Brain pericyte (primary cell): Measurements from ENCODE around the gene LDHD.

Experiments used
- DNase-seq: peaks from one replicate; pipeline ENCODE4 v3.0.0-alpha.2; 2012; ENCODE audit warnings: low read depth, low spot score

LDHD gene

DNA sequence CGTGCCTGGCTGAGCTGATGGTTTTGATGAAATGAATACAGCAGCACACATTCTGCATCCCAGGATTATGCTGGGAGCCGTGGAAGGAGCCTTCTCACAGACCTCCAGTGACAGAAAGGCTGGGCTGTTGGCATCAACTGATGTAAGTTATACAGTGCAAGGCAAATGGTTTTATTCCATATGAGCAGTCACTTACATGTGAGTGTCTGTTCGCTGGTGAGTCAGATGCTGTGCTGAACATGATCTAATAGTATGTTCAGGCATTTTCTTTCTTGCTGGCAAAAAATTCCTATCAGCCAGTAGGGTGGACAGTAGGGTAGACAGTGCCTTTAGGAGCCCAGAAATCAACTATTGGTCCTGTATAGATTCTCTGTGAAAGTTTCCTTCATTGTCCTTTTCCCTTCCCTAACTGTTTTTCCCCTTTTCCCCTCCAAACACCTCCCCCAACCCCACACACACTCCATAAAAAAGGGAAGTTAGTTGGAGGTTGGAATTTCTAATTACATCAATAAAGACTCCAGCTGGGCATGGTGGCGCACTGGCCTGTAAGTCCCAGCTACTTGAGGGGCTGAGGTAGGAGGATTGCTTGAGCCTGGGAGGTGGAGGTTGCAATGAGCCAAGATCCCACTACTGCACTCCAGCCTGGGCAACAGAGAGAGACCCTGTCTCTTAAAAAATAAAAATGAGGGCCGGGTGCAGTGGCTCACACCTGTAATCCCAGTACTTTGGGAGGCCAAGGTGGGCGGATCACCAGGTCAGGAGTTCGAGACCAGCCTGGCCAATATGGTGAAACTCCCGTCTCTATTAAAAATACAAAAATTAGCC is 36.2 kb downstream of the LDHD start:
- DNase-seq: no peak

DNA sequence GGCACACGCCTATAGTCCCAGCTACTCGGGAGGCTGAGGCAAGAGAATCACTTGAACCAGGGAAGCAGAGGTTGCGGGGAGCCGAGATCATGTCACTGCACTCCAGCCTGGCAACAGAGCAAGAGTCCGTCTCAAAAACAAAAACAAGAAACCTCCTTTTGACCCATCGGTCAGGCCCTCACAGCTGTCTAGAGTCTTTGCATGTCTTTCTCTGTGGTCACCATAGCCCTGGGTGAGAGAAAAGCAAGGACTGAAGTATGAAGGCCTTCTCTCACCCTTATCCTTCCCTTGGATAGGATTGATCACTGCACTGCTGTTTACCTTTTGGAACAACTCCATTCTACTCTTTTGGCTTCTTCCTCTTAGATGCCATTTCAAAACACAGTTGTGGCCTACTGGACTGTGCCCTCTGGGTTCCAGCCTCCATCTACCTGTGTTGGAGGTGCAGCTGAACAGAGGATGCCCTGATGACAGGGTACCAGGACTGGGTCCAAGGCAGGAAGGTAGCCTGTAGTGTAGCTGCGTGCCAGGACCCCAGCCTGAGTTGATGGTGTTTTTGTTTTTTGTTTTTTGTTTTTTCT is 37.1 kb downstream of the LDHD start:
- no peak for DNase-seq

DNA sequence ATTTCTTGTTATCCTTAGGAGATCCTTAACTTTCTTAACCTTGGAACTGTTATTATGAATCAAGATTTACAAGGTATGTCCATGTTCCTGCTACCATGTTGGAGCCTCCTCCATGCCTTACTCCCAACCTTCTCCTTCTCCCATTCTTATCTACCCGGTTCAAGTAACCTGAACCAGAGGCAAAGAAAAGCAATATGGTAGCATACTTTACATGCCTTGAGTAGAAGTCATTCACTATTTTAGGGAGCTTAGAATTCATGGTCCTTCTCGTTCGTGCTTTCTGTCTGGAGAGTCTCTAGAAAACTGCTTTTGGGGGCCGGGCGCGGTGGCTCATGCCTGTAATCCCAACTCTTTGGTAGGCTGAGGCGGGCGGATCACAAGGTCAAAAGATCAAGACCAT is 37.7 kb downstream of the LDHD start:
- DNase-seq: no peak

DNA sequence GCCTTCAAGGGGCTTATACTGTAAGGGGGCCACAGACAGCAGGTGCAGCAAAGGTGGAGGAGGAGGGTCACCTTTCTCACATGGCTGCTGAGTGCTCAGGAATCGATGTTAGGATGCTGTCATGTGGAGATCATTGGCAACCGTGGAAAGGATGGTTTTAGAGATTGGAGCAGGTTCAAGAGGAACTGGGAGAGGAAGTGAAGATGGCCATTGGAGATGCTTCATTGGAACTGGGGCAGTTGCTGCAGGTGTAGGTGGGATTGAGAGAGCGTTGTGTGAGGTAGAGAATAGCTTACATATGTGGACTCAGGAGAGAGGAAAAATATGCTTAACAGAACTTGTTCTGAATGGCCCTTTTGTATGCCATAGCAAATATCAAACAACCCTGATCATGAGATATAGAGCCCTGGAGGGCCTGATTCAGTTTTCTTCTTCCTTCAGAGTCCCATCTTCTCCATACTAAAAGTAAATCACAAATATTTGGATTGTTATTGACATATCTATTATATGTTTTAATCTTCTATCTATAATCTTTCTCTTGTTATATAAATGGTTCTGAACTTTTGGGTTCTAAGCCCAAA is 40.8 kb downstream of the LDHD start:
- no peak for DNase-seq

DNA sequence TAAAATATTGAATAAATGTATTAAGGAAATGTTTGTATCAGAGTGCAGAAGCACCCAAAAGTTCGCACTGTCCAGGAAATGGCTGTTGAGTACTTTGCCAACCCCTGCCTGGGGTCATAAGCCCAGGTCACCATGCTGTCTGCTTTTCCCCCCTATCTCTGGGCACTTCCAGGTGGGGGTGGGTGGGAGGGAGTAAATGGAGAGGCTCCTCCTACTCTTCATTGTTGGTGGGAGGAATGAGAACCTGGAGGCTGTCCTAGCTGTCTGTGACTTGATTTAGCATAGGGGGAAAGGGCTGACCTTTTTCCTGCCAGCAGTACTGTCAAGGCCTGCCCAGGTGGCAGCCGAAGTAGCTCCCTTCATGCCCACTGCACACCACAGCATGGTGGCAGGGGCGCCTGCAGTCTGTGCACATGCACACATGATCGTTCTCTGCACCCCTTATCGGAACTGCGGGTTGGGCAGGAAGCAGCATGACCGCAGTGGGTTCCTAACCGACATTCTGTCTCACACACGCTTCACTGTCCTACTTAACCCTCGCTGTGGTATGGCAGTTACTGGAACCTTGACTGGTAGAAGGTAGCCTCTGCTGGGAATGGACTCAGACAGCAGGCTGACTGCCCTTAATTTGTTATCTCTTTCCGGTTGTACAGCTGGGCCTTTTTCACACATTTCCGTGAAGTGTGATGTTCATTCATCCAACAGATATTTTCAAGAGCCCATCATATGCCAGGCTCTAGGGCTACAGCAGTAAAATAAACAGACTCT is 41.5 kb downstream of the LDHD start:
- DNase-seq: no peak

DNA sequence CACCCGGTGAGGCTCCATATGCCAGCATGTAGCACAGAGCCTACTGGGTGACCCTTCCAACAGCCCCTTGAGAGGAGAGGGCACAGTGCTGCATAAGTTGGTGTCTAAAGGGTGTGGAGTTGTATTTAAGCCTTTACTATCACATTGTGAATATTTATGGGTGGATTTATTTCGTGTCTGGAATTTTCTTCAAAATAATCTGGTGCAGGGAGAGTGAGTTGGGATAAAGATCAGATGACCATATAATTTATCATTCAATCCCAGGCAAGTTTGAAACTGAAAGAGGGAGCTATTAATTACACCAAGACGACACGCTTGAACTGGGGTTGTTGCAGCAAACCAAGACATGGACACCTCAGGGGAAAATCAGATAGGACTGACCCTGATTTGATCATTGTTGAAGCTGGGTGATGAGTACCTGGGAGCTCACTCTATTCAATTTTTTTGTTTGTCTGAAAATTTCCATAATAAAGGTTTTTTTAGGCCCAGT is 42.2 kb downstream of the LDHD start:
- DNase-seq: no peak

DNA sequence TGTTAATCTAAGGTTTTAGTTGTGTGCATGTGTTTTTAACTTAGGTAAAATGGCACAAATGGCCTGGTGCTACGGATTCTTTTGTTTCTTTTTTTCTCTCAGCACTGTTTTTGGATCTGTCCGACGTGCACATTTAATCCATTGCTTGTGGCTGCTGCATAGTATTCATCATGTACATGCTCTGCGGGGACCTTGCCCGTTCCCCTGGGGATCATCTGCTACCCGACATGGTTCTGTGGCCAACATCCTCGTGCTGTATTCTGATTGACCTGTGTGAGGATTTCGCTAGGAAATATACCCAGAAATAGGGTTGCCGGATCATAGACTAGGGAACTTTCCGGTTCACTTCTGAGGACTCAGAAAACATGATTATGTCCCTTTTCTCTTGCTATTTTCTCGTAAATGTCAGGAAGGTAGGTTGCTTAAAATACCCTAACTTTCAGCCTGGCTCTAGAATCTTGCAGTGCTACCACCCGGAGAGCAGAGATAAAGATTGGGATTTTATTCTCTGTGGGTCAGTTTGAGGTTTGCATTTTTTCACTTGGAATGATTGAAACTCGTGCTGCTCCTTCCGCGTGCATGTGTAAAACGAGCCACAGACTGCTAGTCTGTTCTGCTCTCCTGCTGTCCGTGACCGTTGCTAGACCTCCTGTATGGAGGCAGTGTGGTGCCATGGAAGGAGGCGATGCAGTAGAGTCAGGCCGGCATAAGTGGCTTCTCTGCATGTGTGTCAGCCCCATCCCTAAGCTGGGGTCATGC is 42.9 kb downstream of the LDHD start:
- DNase-seq: no peak

DNA sequence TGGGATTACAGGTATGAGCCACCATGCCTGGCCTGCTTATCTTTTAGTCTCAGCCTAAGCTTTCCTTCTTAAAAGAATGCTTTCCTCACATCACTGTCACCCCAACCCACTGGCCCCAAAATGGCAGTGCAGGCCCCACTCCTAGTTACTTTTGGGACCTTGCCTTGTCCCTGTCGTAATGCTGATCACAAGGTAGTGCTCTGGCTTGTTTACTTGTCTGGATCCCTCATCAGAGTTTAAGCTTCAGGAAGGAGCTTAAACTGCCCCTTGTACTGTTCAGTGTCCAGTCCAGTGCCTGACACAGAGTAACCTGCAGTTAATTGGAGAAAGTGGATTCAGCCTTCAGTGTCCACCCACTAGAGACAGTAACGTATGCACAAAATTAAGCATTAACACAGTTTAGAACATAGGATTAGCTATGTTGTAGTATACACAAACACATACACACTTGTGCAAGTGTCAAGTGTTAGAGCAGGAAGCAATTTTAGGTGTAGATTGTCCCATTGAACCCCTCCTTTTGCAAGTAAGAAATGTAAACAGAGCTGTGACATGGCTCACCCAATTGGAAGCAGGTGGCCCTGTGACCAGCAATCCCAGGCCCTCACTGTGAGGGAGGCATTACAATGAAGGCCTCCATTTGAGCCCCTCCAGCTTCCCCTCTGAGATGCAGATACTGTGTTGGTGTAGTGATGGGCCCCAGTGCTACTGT is 44.2 kb downstream of the LDHD start:
- DNase-seq: no peak

DNA sequence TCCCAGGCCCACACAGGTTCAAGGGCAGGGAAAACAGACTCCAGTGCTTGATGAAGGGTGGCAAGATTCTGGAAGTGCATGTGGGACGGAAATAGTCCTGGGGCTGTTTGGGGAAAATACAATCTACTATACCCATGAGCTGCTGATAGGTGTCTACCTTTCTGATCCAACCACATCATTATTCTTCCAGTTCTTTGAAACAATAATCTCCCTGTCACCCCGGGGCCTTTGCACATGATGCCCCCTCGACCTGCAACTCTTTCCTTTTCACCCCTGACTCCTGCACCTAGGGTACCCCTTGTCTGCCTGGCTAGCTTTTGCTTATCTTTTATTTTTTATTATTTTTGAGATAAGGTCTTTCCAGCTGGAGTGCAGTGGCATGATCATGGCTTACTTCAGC is 45.0 kb downstream of the LDHD start:
- DNase-seq: no peak

DNA sequence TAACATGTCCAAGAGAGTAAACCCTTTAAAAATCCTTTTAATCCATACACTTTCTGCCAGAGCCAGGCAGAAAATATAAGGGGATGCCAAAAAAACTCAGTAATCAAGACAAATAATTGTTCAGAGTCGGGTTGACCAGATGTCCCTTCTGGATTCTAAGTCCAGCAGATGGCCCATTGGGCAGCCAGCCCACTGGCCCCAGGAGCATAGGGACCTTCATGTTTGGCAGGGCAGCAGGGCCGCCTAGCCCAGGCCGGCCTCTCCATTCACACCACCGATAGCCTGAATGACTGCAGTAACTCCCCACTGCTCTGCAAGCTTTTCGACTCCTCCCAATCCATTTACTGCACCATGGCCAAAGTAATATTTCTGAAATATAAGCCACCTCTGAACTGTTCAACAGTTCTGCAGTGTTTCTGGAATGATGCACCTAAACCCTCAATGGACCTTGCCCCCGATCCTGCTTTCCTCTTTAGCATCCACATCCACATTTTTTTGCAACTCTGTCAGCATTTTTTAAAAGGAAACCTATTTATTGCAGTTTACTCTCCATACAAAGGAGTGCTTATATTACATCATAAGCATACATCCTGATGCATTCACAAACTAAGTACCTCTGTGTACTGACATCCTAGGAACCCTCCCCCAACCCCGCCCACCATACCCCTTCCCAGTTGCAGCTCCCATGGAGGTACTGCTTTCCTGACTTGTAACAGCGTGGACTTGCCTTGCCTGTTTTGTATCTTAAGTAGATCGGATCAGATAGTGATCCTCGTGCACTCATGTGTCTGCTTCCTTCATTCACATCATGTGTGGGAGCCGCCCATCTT is 46.4 kb downstream of the LDHD start:
- DNase-seq: no peak

DNA sequence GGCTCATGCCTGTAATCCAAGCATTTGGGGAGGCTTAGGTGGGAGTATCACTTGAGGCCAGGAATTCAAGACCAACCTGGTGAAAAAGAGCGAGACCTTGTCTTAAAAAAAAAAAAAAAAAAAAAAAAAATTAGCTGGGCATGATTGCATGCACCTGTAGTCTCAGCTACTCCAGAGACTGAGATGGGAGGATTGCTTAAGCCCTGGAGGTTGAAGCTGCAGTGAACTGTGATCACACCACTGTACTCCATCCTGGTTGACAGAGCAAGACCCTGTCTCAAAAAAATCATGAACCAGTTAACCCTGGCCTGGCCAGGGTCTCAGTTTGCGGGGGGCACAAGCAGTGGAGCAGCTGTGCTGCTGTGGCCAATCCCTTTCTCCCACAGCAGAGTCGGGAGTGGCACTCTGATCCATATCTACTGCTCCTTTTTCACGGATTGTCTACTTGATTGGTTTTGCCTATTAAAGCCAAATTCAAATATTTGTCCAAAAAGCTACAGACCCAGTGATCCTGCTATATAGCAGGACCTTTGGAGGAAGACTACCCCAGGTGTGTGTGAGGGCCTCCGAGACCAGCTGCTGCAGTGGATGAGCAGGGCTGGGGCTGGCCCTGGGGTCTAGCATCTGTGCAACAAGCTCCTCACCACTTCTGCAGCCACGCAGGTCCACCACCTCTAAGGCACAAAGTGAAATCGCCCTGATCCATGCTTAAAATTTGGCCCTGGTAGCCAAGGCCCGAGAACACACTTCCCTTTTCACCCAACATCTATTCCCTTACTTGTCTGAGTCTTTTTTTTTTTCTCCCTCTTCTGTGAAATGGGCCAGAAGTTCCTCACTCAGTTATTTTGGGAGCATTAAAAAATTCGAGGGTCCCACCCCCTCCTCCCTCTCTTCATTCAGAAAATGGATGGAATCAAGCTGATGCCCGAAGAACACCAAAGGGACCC is 48.2 kb downstream of the LDHD start:
- DNase-seq: no peak

DNA sequence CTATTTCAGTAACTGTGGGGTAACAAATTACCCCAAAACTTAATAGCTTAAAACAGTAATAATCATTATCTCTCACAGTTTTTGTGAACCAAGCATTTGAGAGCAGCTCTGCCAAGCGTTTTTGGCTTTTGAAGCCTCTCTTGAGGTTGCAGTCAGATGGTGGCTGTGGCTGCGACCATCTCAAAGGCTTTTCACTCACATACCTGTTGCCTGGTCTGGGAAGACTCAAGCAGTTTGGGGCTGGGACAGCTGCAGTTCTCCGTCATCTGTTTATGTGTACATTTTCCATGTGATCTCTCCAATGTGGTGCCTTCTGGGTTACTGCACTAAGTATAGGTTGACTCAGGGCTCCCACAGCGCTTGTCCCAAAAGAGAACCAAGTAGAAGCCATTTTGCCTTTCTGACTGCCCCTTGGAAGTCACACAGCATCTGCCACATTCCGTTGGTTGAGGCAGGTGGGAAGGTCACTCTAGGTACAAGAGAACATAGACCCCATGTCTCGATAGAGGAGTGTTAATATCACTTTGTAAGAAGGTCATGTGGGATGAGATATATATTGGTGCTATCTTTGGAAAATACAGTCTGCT is 49.6 kb downstream of the LDHD start:
- no peak for DNase-seq

DNA sequence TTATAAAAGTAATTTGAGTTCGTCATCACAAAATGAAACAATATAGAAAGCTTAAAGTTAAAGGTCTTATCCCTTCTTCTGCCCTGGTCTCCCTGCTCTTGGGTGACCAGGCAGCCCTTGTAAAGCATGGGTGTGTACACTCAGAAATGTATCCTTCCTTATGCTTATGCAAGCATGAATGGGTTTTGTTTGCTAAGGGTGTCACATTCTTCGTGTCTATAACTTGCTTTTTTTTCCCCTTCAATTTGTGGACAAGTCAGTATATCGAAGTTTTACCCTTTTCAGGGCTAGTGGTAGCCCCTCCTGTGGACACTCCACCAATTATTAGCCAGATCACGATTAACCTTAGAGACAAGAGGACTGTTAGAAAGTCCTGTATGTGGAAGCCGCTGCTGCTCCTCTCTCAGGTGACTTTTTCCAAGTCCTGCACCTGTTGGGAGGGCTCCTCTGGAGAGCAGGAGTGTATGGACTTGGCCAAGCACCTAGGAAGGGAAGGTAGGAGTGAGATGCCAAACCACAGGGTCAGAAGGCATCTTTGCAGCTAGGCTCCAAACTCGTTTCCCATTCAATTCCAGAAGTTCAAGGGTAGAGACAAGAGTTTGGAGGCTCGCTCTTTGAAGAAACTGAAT is 50.9 kb downstream of the LDHD start:
- no peak for DNase-seq

DNA sequence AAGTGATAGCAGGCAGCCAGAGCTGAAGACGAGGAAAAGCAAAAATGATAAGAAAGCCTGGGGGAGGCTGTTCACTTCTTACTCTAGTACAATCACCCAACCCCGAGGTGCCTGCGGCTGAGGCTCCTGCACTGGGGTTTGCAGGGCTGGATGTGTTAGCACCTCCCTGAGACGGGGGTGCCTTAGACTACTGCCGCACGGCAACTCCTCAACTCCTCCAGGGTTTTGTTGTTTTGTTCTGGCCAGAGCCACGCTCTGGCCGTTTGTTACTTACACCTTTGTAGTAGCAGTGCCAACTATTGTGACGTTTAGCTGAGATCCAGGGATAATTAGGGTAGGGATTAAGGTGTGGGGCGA is 51.5 kb downstream of the LDHD start:
- no peak for DNase-seq

DNA sequence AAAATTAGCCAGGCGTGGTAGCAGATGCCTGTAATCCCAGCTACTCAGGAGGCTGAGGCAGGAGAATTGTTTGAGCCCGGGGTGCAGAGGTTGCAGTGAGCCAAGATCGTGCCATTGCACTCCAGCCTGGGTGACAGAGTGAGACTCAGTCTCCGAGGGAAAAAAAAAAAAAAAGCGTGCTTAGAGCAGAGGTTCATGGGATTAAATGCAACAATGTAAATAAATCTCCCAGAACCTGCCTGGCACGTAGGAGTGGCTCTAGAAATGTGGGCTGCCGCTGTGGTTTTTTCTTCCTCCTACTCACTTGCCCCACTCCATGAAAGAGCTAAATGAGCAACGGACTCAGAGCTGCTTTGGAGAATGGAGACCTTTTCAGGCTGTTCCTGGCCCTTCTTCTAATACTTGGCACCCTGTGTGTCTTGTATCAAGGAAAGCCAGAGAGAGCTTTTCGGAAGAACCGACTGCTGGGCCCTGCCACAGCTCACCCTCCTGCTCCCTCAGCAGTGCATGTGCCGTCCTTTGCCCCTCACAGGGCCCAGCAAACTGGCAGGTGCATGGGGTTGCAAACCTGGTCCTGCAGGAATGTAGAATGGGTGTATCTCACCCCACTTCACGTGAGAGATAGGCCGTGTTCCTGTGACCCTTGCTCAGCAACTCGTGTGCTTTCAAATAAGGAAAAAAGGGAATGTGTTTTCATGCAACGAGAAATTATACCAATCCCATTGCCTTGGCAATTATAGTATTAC is 52.0 kb downstream of the LDHD start:
- no peak for DNase-seq

DNA sequence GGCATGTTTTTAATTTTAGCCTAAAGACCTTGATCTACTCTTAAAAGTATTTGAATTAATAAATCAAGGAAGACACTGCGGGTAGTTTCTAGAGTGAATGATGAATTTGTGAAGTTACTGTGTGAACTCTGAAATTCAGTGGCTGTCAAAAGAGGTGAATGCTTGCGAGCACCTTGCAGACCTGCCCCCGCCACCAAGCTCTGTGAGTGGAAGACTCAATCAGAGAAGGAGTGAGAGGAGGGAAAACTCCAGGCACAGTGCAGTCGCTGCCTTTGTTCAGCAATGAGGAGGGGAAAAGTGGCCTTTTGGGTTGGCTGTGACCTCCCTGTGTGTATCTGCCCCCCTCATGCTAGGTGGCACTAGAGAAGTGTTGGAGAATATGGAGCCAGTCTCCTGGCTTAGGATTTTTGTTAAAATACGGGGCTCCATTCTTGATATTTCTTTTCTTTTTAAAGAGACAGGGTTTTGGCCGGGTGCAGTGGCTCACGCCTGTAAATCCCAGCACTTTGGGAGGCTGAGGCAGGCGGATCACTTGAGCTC is 53.0 kb downstream of the LDHD start:
- DNase-seq: no peak

DNA sequence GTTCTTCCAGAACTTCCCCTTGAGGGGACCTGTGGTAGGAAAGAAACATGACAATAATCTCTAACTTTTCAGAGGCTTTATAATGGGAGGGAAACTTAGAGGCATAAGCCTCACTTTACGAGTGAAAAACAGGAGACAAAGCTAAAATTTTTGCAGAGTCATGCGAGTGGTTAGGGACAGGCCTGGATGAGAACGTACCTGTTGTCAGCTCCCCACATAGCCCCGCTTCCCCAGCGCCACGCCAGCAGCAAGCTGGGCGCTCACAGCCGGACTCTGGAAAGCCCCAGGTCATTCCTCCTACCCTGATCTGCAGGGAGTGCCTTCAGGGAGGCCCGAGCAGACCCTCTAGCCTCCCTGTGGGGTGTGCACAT is 53.6 kb downstream of the LDHD start:
- no peak for DNase-seq
